Spleen (tissue), 11 donors: Measurements from ENCODE around the gene ALPP. TPM values are rescaled to one million over a fixed set of nuclear protein-coding genes. Genes with fewer than 3 reads are reported as not detected.

Experiments
- DNase-seq: peaks from one replicate; pipeline ENCODE4 v3.0.0-alpha.2; 2020
- H3K27ac ChIP-seq, 8 donors: fragments of 200-600 bp; sonication (generic) in 7 of 8; 1 replicate in 4 of 8; 2 replicates in 4 of 8; pipeline versions ENCODE4 v1.5.0 to v1.8.0; 2016 to 2021; ENCODE audit warnings: inconsistent platforms in 4 of 8, mild to moderate bottlenecking in 4 of 8, moderate library complexity in 1 of 8
- H3K27me3 ChIP-seq, 7 donors: fragments of 200-600 bp; sonication (generic) in 6 of 7; replicated peaks in 1 of 7; 1 replicate in 4 of 7; 2 replicates in 3 of 7; pipeline versions ENCODE4 v1.5.0 to v1.8.0; 2016 to 2021; ENCODE audit warnings: inconsistent platforms in 3 of 7, mild to moderate bottlenecking in 1 of 7
- H3K36me3 ChIP-seq, 6 donors: fragments of 200-600 bp; sonication (generic) in 5 of 6; 1 replicate in 4 of 6; 2 replicates in 2 of 6; pipeline versions ENCODE4 v1.5.0 to v1.8.0; 2016 to 2021; ENCODE audit warnings: inconsistent platforms in 2 of 6
- H3K4me1 ChIP-seq, 6 donors: fragments of 200-600 bp; sonication (generic) in 5 of 6; 1 replicate in 3 of 6; 2 replicates in 3 of 6; pipeline versions ENCODE4 v1.5.0 to v1.8.0; 2016 to 2021; ENCODE audit warnings: inconsistent platforms in 3 of 6
- H3K4me3 ChIP-seq, 8 donors: fragments of 200-600 bp; sonication (generic) in 7 of 8; 1 replicate in 4 of 8; 2 replicates in 4 of 8; pipeline versions ENCODE4 v1.5.0 to v1.8.0; 2016 to 2021; ENCODE audit warnings: inconsistent platforms in 4 of 8, mild to moderate bottlenecking in 4 of 8, moderate library complexity in 2 of 8
- H3K9me3 ChIP-seq, 8 donors: fragments of 200-600 bp; sonication (generic) in 7 of 8; 1 replicate in 4 of 8; 2 replicates in 4 of 8; pipeline versions ENCODE4 v1.5.0 to v1.8.0; 2016 to 2021; ENCODE audit warnings: inconsistent platforms in 4 of 8
- CTCF ChIP-seq, 11 experiments: fragments of 200-600 bp in 7 of 11; fragments of 450-650 bp in 4 of 11; sonication (generic) in 4 of 11; IDR thresholded peaks in 8 of 11; conservative IDR thresholded peaks in 3 of 11; 1 replicate in 7 of 11; 2 replicates in 4 of 11; pipeline versions ENCODE4 v1.4.0 to v1.8.0; 2016 to 2021; ENCODE audit warnings: antibody characterized with exemption in 11 of 11, inconsistent platforms in 4 of 11, mild to moderate bottlenecking in 1 of 11
- POLR2A ChIP-seq, 3 donors: fragments of 450-650 bp; IDR thresholded peaks; one replicate each; pipeline ENCODE4 v1.5.1; 2017; ENCODE audit warnings: antibody characterized with exemption in 3 of 3, mild to moderate bottlenecking in 1 of 3
- POLR2AphosphoS5 ChIP-seq, 3 donors: sonication (generic); formaldehyde crosslinking; IDR thresholded peaks; one replicate each; pipeline ENCODE4 v1.5.1; 2017; ENCODE audit warnings: antibody characterized with exemption in 3 of 3
- WGBS, 5 donors: extraction: QIAGEN DNeasy Blood & Tissue Kit in 3 of 5; methylation state at CpG; one replicate each; pipeline versions ENCODE4 v1.1.5 to v1.1.7; 2013 to 2018; 5-methylcytosine and 5-hydroxymethylcytosine counted together
- intact Hi-C: fragments of 100-400 bp; cut with DNase I; formaldehyde crosslinking; loops from one replicate; pipeline ENCODE4 v1.15.0; 2023; ENCODE audit warnings: low total_unique reads
- polyA plus RNA-seq, 3 donors: library from polyadenylated mRNA; stranded (reverse); fragments of 200-250 nt; gene quantifications; one replicate each; pipeline ENCODE4 v1.2.1, GENCODE V29; 2013
- total RNA-seq, 7 donors: library from RNA; depleted of rRNA in 3 of 7; stranded (reverse); fragments of >200 nt in 3 of 7; fragmentation: NEBNext Ultra II Directional in 4 of 7; extraction: Animal tissue kit (Norgen Biotek cat#: 25700) in 4 of 7; gene quantifications; one replicate each; pipeline versions ENCODE4 v1.1.0 to v1.2.1, GENCODE V29; 2016 to 2021
- donor health status: healthy with polysubstance abuse.
- donor health status: DM: no; HTN: no; CAD: no; lungs with moderate emphysema.
- donor health status: DM: no; HTN: no; CAD: no.
- donor health status: Bipolar disorder and iron deficiency.
- donor health status: healthy.
- donor health status: DM: no; HTN: no; CAD: no.
- donor health status: DM: yes; HTN: yes; CAD: no.

Gene ALPP
- total and polyA plus RNA-seq, 10 donors = not detected

GRCh38 chr2:232410238-232410900 is 31.8 kb downstream of the ALPP start:
- Histone ChIP-seq H3K4me3 (no peak overlapping the region), H3K27me3 (peaks cover 0 to 49% (median 0%) of the 10 kb centered on the region in 7 donors), H3K4me1 (no peaks in the 10 kb centered on the region), H3K9me3 (no peaks in the 10 kb centered on the region), H3K27ac (no peak overlapping the region), H3K36me3 (no peaks in the 10 kb centered on the region)
- intact Hi-C loops = no loop called here
- WGBS, 5 donors = 79 to 89% (median 85%) methylated on average over 2 to 7 of the region's 7 CpGs
- DNase-seq = no peak
- TF ChIP-seq POLR2A (IDR thresholded peaks at IDR 0.05) (no peak), POLR2AphosphoS5 (IDR thresholded peaks at IDR 0.05) (no peak), CTCF (IDR thresholded peaks at IDR 0.05 in 8 of 11, conservative IDR thresholded peaks at IDR 0.05 in 3 of 11) (no peak)

- TF ChIP-seq POLR2AphosphoS5 (IDR thresholded peaks at IDR 0.05) (no peak), POLR2A (IDR thresholded peaks at IDR 0.05) (no peak), CTCF (IDR thresholded peaks at IDR 0.05 in 8 of 11, conservative IDR thresholded peaks at IDR 0.05 in 3 of 11) (no peak)
- H3K27ac ChIP-seq = no peak overlapping the region
- peaks cover 0 to 66% (median 0%) of the 10 kb centered on the region in 7 donors for H3K27me3 ChIP-seq
- no peak overlapping the region for H3K4me3 ChIP-seq
- no peaks in the 10 kb centered on the region for H3K4me1 ChIP-seq
- no peak for DNase-seq
- no peaks in the 10 kb centered on the region for H3K9me3 ChIP-seq
- intact Hi-C loops = no loop called here
- WGBS, 5 donors = 76 to 83% (median 81%) methylated on average over 6 of the region's 6 CpGs
- H3K36me3 ChIP-seq = no peaks in the 10 kb centered on the region
Measured at GRCh38 chr2:232411901-232412629, 33.5 kb downstream of the ALPP start.

GRCh38 chr2:232412986-232413385 is 34.4 kb downstream of the ALPP start:
- Histone ChIP-seq H3K27me3 (peaks cover 0 to 71% (median 1%) of the 10 kb centered on the region in 7 donors), H3K4me1 (no peaks in the 10 kb centered on the region), H3K27ac (no peak overlapping the region), H3K4me3 (no peak overlapping the region), H3K36me3 (no peaks in the 10 kb centered on the region), H3K9me3 (no peaks in the 10 kb centered on the region)
- intact Hi-C loops = no loop called here
- TF ChIP-seq POLR2AphosphoS5 (IDR thresholded peaks at IDR 0.05) = no peak
- TF ChIP-seq CTCF (IDR thresholded peaks at IDR 0.05 in 8 of 11, conservative IDR thresholded peaks at IDR 0.05 in 3 of 11) = no peak
- no peak for TF ChIP-seq POLR2A (IDR thresholded peaks at IDR 0.05)
- WGBS, 5 donors = 9 to 15% (median 13%) methylated on average over 5 of the region's 5 CpGs
- no peak for DNase-seq

GRCh38 chr2:232415138-232415690 is 36.7 kb downstream of the ALPP start:
- peaks cover 5 to 22% (median 18%) of the 10 kb centered on the region in 6 donors for H3K4me1 ChIP-seq
- H3K9me3 ChIP-seq = no peaks in the 10 kb centered on the region
- no peaks in the 10 kb centered on the region for H3K36me3 ChIP-seq
- 78 to 95% (median 87%) methylated on average over 3 to 8 of the region's 8 CpGs for WGBS, 5 donors
- no peak for DNase-seq
- intact Hi-C loops = no loop called here
- no peak overlapping the region for H3K4me3 ChIP-seq
- TF ChIP-seq POLR2AphosphoS5 (IDR thresholded peaks at IDR 0.05) = no peak
- no peak for TF ChIP-seq CTCF (IDR thresholded peaks at IDR 0.05 in 8 of 11, conservative IDR thresholded peaks at IDR 0.05 in 3 of 11)
- no peak for TF ChIP-seq POLR2A (IDR thresholded peaks at IDR 0.05)
- no peak overlapping the region for H3K27ac ChIP-seq
- peaks cover 0 to 85% (median 24%) of the 10 kb centered on the region in 7 donors for H3K27me3 ChIP-seq
